ENCODE measurements around the gene EXOC4. TPM values are rescaled to one million over a fixed set of nuclear protein-coding genes. Genes with fewer than 3 reads are reported as not detected.

Gene EXOC4
- total and polyA plus RNA-seq, 4 donors: 47.5 to 100 (median 72.3) TPM

GRCh38 chr7:133936074-133936473 is 683.2 kb downstream of the EXOC4 start:
- Histone ChIP-seq H3K4me1 (ENCODE audit: control insufficient read depth, insufficient read depth, low read length) (peaks cover 4% of the 10 kb centered on the region), H3K9me3 (ENCODE audit: control insufficient read depth, insufficient read depth, low read length) (no peaks in the 10 kb centered on the region), H3K36me3 (ENCODE audit: control insufficient read depth, insufficient read depth, low read length) (no peaks in the 10 kb centered on the region), H3K27ac (ENCODE audit: low read depth, low read length) (no peak overlapping the region), H3K4me3 (ENCODE audit: low read depth, low read length) (no peak overlapping the region), H3K27me3 (ENCODE audit: control insufficient read depth, insufficient read depth, low read length) (no peaks in the 10 kb centered on the region)
- WGBS (ENCODE audit: insufficient coverage): 94% methylated on average over 2 of the region's 7 CpGs
- DNase-seq (ENCODE audit: low read depth in 4 of 6, low spot score in 6 of 6): no peak

GRCh38 chr7:133937786-133938185 is 684.9 kb downstream of the EXOC4 start:
- no peaks in the 10 kb centered on the region for H3K9me3 ChIP-seq (ENCODE audit: control insufficient read depth, insufficient read depth, low read length)
- no peaks in the 10 kb centered on the region for H3K27me3 ChIP-seq (ENCODE audit: control insufficient read depth, insufficient read depth, low read length)
- DNase-seq (ENCODE audit: low read depth in 4 of 6, low spot score in 6 of 6): no peak
- H3K36me3 ChIP-seq (ENCODE audit: control insufficient read depth, insufficient read depth, low read length): peaks cover 2% of the 10 kb centered on the region
- no peak overlapping the region for H3K4me3 ChIP-seq (ENCODE audit: low read depth, low read length)
- H3K27ac ChIP-seq (ENCODE audit: low read depth, low read length): no peak overlapping the region
- WGBS (ENCODE audit: insufficient coverage): 67% methylated on average over 2 of the region's 6 CpGs
- H3K4me1 ChIP-seq (ENCODE audit: control insufficient read depth, insufficient read depth, low read length): peaks cover 4% of the 10 kb centered on the region

GRCh38 chr7:133940368-133940767 is 687.5 kb downstream of the EXOC4 start:
- H3K4me3 ChIP-seq (ENCODE audit: low read depth, low read length): no peak overlapping the region
- H3K4me1 ChIP-seq (ENCODE audit: control insufficient read depth, insufficient read depth, low read length): no peaks in the 10 kb centered on the region
- no peaks in the 10 kb centered on the region for H3K27me3 ChIP-seq (ENCODE audit: control insufficient read depth, insufficient read depth, low read length)
- no peaks in the 10 kb centered on the region for H3K9me3 ChIP-seq (ENCODE audit: control insufficient read depth, insufficient read depth, low read length)
- no CpG with 5 or more reads among the region's 1 CpG for WGBS (ENCODE audit: insufficient coverage)
- no peak overlapping the region for H3K27ac ChIP-seq (ENCODE audit: low read depth, low read length)
- DNase-seq (ENCODE audit: low read depth in 4 of 6, low spot score in 6 of 6): no peak
- H3K36me3 ChIP-seq (ENCODE audit: control insufficient read depth, insufficient read depth, low read length): peaks cover 2% of the 10 kb centered on the region

GRCh38 chr7:133941496-133941895 is 688.6 kb downstream of the EXOC4 start:
- H3K36me3 ChIP-seq (ENCODE audit: control insufficient read depth, insufficient read depth, low read length): peaks cover 2% of the 10 kb centered on the region
- H3K27me3 ChIP-seq (ENCODE audit: control insufficient read depth, insufficient read depth, low read length): no peaks in the 10 kb centered on the region
- H3K27ac ChIP-seq (ENCODE audit: low read depth, low read length): no peak overlapping the region
- H3K9me3 ChIP-seq (ENCODE audit: control insufficient read depth, insufficient read depth, low read length): no peaks in the 10 kb centered on the region
- no CpG with 5 or more reads among the region's 2 CpGs for WGBS (ENCODE audit: insufficient coverage)
- no peak overlapping the region for H3K4me3 ChIP-seq (ENCODE audit: low read depth, low read length)
- H3K4me1 ChIP-seq (ENCODE audit: control insufficient read depth, insufficient read depth, low read length): no peaks in the 10 kb centered on the region
- DNase-seq (ENCODE audit: low read depth in 4 of 6, low spot score in 6 of 6): no peak

- H3K27me3 ChIP-seq (ENCODE audit: control insufficient read depth, insufficient read depth, low read length): no peaks in the 10 kb centered on the region
- peaks cover 2% of the 10 kb centered on the region for H3K36me3 ChIP-seq (ENCODE audit: control insufficient read depth, insufficient read depth, low read length)
- no peak for DNase-seq (ENCODE audit: low read depth in 4 of 6, low spot score in 6 of 6)
- no peak overlapping the region for H3K27ac ChIP-seq (ENCODE audit: low read depth, low read length)
- no peaks in the 10 kb centered on the region for H3K4me1 ChIP-seq (ENCODE audit: control insufficient read depth, insufficient read depth, low read length)
- H3K4me3 ChIP-seq (ENCODE audit: low read depth, low read length): no peak overlapping the region
- no peaks in the 10 kb centered on the region for H3K9me3 ChIP-seq (ENCODE audit: control insufficient read depth, insufficient read depth, low read length)
- no CpG with 5 or more reads among the region's 5 CpGs for WGBS (ENCODE audit: insufficient coverage)
Observed at GRCh38 chr7:133945497-133945896, 692.6 kb downstream of the EXOC4 start.

GRCh38 chr7:133947458-133948254 is 694.8 kb downstream of the EXOC4 start:
- no peaks in the 10 kb centered on the region for H3K27me3 ChIP-seq (ENCODE audit: control insufficient read depth, insufficient read depth, low read length)
- no peaks in the 10 kb centered on the region for H3K9me3 ChIP-seq (ENCODE audit: control insufficient read depth, insufficient read depth, low read length)
- no peaks in the 10 kb centered on the region for H3K36me3 ChIP-seq (ENCODE audit: control insufficient read depth, insufficient read depth, low read length)
- peak in 1 of 6 donors; percentile 38 for DNase-seq (ENCODE audit: low read depth in 4 of 6, low spot score in 6 of 6)
- WGBS (ENCODE audit: insufficient coverage): 95% methylated on average over 4 of the region's 6 CpGs
- H3K27ac ChIP-seq (ENCODE audit: low read depth, low read length): no peak overlapping the region
- no peak overlapping the region for H3K4me3 ChIP-seq (ENCODE audit: low read depth, low read length)
- H3K4me1 ChIP-seq (ENCODE audit: control insufficient read depth, insufficient read depth, low read length): no peaks in the 10 kb centered on the region

GRCh38 chr7:133948588-133948987 is 695.7 kb downstream of the EXOC4 start:
- H3K36me3 ChIP-seq (ENCODE audit: control insufficient read depth, insufficient read depth, low read length): no peaks in the 10 kb centered on the region

GRCh38 chr7:133950855-133951254 is 698.0 kb downstream of the EXOC4 start:
- Histone ChIP-seq H3K4me1 (ENCODE audit: control insufficient read depth, insufficient read depth, low read length) (peaks cover 4% of the 10 kb centered on the region), H3K9me3 (ENCODE audit: control insufficient read depth, insufficient read depth, low read length) (peaks cover 2% of the 10 kb centered on the region), H3K36me3 (ENCODE audit: control insufficient read depth, insufficient read depth, low read length) (no peaks in the 10 kb centered on the region), H3K27me3 (ENCODE audit: control insufficient read depth, insufficient read depth, low read length) (no peaks in the 10 kb centered on the region), H3K27ac (ENCODE audit: low read depth, low read length) (no peak overlapping the region), H3K4me3 (ENCODE audit: low read depth, low read length) (no peak overlapping the region)
- WGBS (ENCODE audit: insufficient coverage): 88% methylated on average over 4 of the region's 4 CpGs
- DNase-seq (ENCODE audit: low read depth in 4 of 6, low spot score in 6 of 6): peak in 1 of 6 donors; percentile 77

More at GRCh38 chr7:133948588-133948987, 695.7 kb downstream of the EXOC4 start:
- WGBS (ENCODE audit: insufficient coverage): 63% methylated on average over 4 of the region's 6 CpGs
- no peaks in the 10 kb centered on the region for H3K27me3 ChIP-seq (ENCODE audit: control insufficient read depth, insufficient read depth, low read length)
- no peak overlapping the region for H3K27ac ChIP-seq (ENCODE audit: low read depth, low read length)
- DNase-seq (ENCODE audit: low read depth in 4 of 6, low spot score in 6 of 6): no peak
- no peak overlapping the region for H3K4me3 ChIP-seq (ENCODE audit: low read depth, low read length)
- H3K4me1 ChIP-seq (ENCODE audit: control insufficient read depth, insufficient read depth, low read length): no peaks in the 10 kb centered on the region
- no peaks in the 10 kb centered on the region for H3K9me3 ChIP-seq (ENCODE audit: control insufficient read depth, insufficient read depth, low read length)

GRCh38 chr7:133955208-133955607 is 702.3 kb downstream of the EXOC4 start:
- WGBS (ENCODE audit: insufficient coverage): 96% methylated on average over 2 of the region's 2 CpGs
- Histone ChIP-seq H3K4me1 (ENCODE audit: control insufficient read depth, insufficient read depth, low read length) (peaks cover 8% of the 10 kb centered on the region), H3K9me3 (ENCODE audit: control insufficient read depth, insufficient read depth, low read length) (peaks cover 2% of the 10 kb centered on the region), H3K36me3 (ENCODE audit: control insufficient read depth, insufficient read depth, low read length) (no peaks in the 10 kb centered on the region), H3K4me3 (ENCODE audit: low read depth, low read length) (no peak overlapping the region), H3K27ac (ENCODE audit: low read depth, low read length) (no peak overlapping the region), H3K27me3 (ENCODE audit: control insufficient read depth, insufficient read depth, low read length) (no peaks in the 10 kb centered on the region)
- no peak for DNase-seq (ENCODE audit: low read depth in 4 of 6, low spot score in 6 of 6)

- peak in 1 of 6 donors; percentile 80 for DNase-seq (ENCODE audit: low read depth in 4 of 6, low spot score in 6 of 6)
- H3K36me3 ChIP-seq (ENCODE audit: control insufficient read depth, insufficient read depth, low read length): no peaks in the 10 kb centered on the region
- 20% methylated on average over 1 of the region's 2 CpGs for WGBS (ENCODE audit: insufficient coverage)
- H3K27ac ChIP-seq (ENCODE audit: low read depth, low read length): no peak overlapping the region
- no peak overlapping the region for H3K4me3 ChIP-seq (ENCODE audit: low read depth, low read length)
- H3K4me1 ChIP-seq (ENCODE audit: control insufficient read depth, insufficient read depth, low read length): peaks cover 9% of the 10 kb centered on the region
- no peaks in the 10 kb centered on the region for H3K27me3 ChIP-seq (ENCODE audit: control insufficient read depth, insufficient read depth, low read length)
- H3K9me3 ChIP-seq (ENCODE audit: control insufficient read depth, insufficient read depth, low read length): peaks cover 2% of the 10 kb centered on the region
Observed at GRCh38 chr7:133957845-133958244, 705.0 kb downstream of the EXOC4 start.
